Measurements from ENCODE around the gene GUCY1A2. TPM values are rescaled to one million over a fixed set of nuclear protein-coding genes. Genes with fewer than 3 reads are reported as not detected.

Gene GUCY1A2
- total RNA-seq, 1 donor from 2014 or later: 17.8 TPM

GRCh38 chr11:106706355-106706754 lies 311.9 kb downstream of the GUCY1A2 start:
- no peak overlapping the region for H2AFZ ChIP-seq (ENCODE audit: low read depth, low read length)
- no peaks in the 10 kb centered on the region for H3K79me2 ChIP-seq (ENCODE audit: insufficient read depth, low read length)
- no peaks in the 10 kb centered on the region for H3K36me3 ChIP-seq (ENCODE audit: insufficient read depth, low read length)
- H3K4me1 Mint-ChIP-seq (ENCODE audit: low read depth, unreplicated experiment): peaks cover 2% of the 10 kb centered on the region
- TF ChIP-seq CTCF (IDR thresholded peaks at IDR 0.05; ENCODE audit: insufficient read depth, low read depth, low read length) (no peak), EZH2 (IDR thresholded peaks at IDR 0.05; ENCODE audit: insufficient read depth, low read length) (no peak)
- H3K4me2 ChIP-seq (ENCODE audit: low read length): peak overlapping the region; percentile 11
- H3K27me3 ChIP-seq (ENCODE audit: insufficient read depth, low read length): no peaks in the 10 kb centered on the region
- H3K4me3 ChIP-seq (ENCODE audit: insufficient read depth, low read depth, low read length): no peak overlapping the region
- peak; percentile 83 for DNase-seq (ENCODE audit: low read depth)
- no peaks in the 10 kb centered on the region for H4K20me1 ChIP-seq (ENCODE audit: insufficient read depth, low read length)
- no peaks in the 10 kb centered on the region for H3K9me3 Mint-ChIP-seq (ENCODE audit: unreplicated experiment)
- no peaks in the 10 kb centered on the region for H3K36me3 Mint-ChIP-seq (ENCODE audit: low read depth, unreplicated experiment)
- no peaks in the 10 kb centered on the region for H3K4me1 ChIP-seq (ENCODE audit: insufficient read depth, low read length)
- no peaks in the 10 kb centered on the region for H3K27me3 Mint-ChIP-seq (ENCODE audit: low read depth, unreplicated experiment)
- no peak for FAIRE-seq
- no peak overlapping the region for H3K9ac ChIP-seq (ENCODE audit: low read length)
- peak overlapping the region; percentile 72 for H3K27ac ChIP-seq (ENCODE audit: low read depth, low read length)
- H3K4me3 Mint-ChIP-seq (ENCODE audit: unreplicated experiment): no peak overlapping the region
- H3K27ac Mint-ChIP-seq (ENCODE audit: unreplicated experiment): peak overlapping the region; percentile 72
- no peaks in the 10 kb centered on the region for H3K9me3 ChIP-seq (ENCODE audit: insufficient read depth, low read depth, low read length)

- Mint-ChIP-seq H3K27me3 (ENCODE audit: low read depth, unreplicated experiment) (no peaks in the 10 kb centered on the region), H3K36me3 (ENCODE audit: low read depth, unreplicated experiment) (no peaks in the 10 kb centered on the region), H3K27ac (ENCODE audit: unreplicated experiment) (no peak overlapping the region), H3K4me3 (ENCODE audit: unreplicated experiment) (no peak overlapping the region), H3K4me1 (ENCODE audit: low read depth, unreplicated experiment) (peaks cover 2% of the 10 kb centered on the region), H3K9me3 (ENCODE audit: unreplicated experiment) (no peaks in the 10 kb centered on the region)
- FAIRE-seq (no peak), DNase-seq (ENCODE audit: low read depth) (no peak)
- H3K36me3 ChIP-seq (ENCODE audit: insufficient read depth, low read length): no peaks in the 10 kb centered on the region
- no peaks in the 10 kb centered on the region for H3K27me3 ChIP-seq (ENCODE audit: insufficient read depth, low read length)
- no peak overlapping the region for H3K27ac ChIP-seq (ENCODE audit: low read depth, low read length)
- H3K9me3 ChIP-seq (ENCODE audit: insufficient read depth, low read depth, low read length): no peaks in the 10 kb centered on the region
- no peaks in the 10 kb centered on the region for H3K79me2 ChIP-seq (ENCODE audit: insufficient read depth, low read length)
- H3K4me1 ChIP-seq (ENCODE audit: insufficient read depth, low read length): no peaks in the 10 kb centered on the region
- TF ChIP-seq EZH2 (IDR thresholded peaks at IDR 0.05; ENCODE audit: insufficient read depth, low read length) (no peak), CTCF (IDR thresholded peaks at IDR 0.05; ENCODE audit: insufficient read depth, low read depth, low read length) (no peak)
- no peak overlapping the region for H3K4me2 ChIP-seq (ENCODE audit: low read length)
- no peak overlapping the region for H3K4me3 ChIP-seq (ENCODE audit: insufficient read depth, low read depth, low read length)
- no peaks in the 10 kb centered on the region for H4K20me1 ChIP-seq (ENCODE audit: insufficient read depth, low read length)
- no peak overlapping the region for H2AFZ ChIP-seq (ENCODE audit: low read depth, low read length)
- H3K9ac ChIP-seq (ENCODE audit: low read length): no peak overlapping the region
These were observed 315.5 kb downstream of the GUCY1A2 start for GRCh38 chr11:106702805-106703204.

GRCh38 chr11:106697058-106697457 lies 321.2 kb downstream of the GUCY1A2 start:
- DNase-seq (ENCODE audit: low read depth): peak; percentile 87
- no peak overlapping the region for H3K4me2 ChIP-seq (ENCODE audit: low read length)
- Mint-ChIP-seq H3K36me3 (ENCODE audit: low read depth, unreplicated experiment) (no peaks in the 10 kb centered on the region), H3K27me3 (ENCODE audit: low read depth, unreplicated experiment) (no peaks in the 10 kb centered on the region), H3K9me3 (ENCODE audit: unreplicated experiment) (no peaks in the 10 kb centered on the region), H3K27ac (ENCODE audit: unreplicated experiment) (peak overlapping the region; percentile 75), H3K4me1 (ENCODE audit: low read depth, unreplicated experiment) (peaks cover 32% of the 10 kb centered on the region), H3K4me3 (ENCODE audit: unreplicated experiment) (no peak overlapping the region)
- no peaks in the 10 kb centered on the region for H3K27me3 ChIP-seq (ENCODE audit: insufficient read depth, low read length)
- no peaks in the 10 kb centered on the region for H4K20me1 ChIP-seq (ENCODE audit: insufficient read depth, low read length)
- H3K27ac ChIP-seq (ENCODE audit: low read depth, low read length): no peak overlapping the region
- no peaks in the 10 kb centered on the region for H3K36me3 ChIP-seq (ENCODE audit: insufficient read depth, low read length)
- H3K4me3 ChIP-seq (ENCODE audit: insufficient read depth, low read depth, low read length): no peak overlapping the region
- H3K4me1 ChIP-seq (ENCODE audit: insufficient read depth, low read length): peaks cover 12% of the 10 kb centered on the region
- FAIRE-seq: peak; percentile 9
- TF ChIP-seq EZH2 (IDR thresholded peaks at IDR 0.05; ENCODE audit: insufficient read depth, low read length) (no peak), CTCF (IDR thresholded peaks at IDR 0.05; ENCODE audit: insufficient read depth, low read depth, low read length) (no peak)
- no peaks in the 10 kb centered on the region for H3K79me2 ChIP-seq (ENCODE audit: insufficient read depth, low read length)
- no peaks in the 10 kb centered on the region for H3K9me3 ChIP-seq (ENCODE audit: insufficient read depth, low read depth, low read length)
- H3K9ac ChIP-seq (ENCODE audit: low read length): no peak overlapping the region
- no peak overlapping the region for H2AFZ ChIP-seq (ENCODE audit: low read depth, low read length)

Measured in astrocyte (in vitro differentiated cells and primary cell).